ENCODE measurements around the gene MBD3L5.
"Not testable (repeated sequence)": the region's sequence is repeated elsewhere in the genome, so short reads cannot be mapped to it uniquely, and the experiment has no call there.

Gene MBD3L5

DNA sequence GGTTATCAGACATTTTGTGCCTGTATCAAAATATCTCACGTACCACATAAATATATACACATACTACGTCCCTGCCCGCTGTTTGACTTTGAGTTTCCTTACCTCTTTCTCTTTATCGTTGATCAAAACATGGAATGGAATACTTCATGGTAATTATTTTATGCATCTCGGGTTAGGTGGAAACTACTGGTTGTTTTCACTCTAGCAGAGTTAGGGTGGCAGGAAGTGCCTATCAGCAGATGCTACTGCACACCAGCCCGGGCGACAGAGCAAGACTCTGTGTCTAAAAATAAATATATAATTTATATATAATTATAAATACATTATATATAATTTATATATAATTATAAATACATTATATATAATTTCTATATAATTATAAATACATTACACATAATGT is 22.5 kb downstream of the MBD3L5 start:
- not testable (repeated sequence) for DNase-seq (ENCODE audit: low read depth)

DNA sequence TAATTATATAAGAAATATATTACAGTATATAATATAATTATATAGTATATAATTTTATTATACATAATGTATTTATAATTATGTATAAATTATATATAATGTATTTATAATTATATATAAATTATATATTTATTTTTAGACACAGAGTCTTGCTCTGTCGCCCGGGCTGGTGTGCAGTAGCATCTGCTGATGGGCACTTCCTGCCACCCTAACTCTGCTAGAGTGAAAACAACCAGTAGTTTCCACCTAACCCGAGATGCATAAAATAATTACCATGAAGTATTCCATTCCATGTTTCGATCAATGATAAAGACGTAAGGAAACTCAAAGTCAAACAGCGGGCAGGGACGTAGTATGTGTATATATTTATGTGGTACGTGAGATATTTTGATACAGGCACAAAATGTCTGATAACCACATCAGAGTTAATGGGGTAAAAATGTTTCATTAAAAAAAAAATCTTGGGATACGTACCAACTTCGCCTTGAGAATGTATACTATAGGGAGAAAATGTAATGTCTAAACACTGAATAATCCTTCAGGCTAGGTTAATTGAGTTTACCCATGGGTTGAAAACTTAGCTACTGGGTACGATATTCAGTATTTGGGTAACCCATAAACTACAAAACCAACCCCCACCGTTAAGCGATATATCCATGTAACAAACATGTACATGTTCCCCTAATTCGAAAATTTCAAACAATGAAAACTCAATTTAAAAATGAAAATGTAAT is 24.4 kb downstream of the MBD3L5 start:
- DNase-seq (ENCODE audit: low read depth): not testable (repeated sequence)

DNA sequence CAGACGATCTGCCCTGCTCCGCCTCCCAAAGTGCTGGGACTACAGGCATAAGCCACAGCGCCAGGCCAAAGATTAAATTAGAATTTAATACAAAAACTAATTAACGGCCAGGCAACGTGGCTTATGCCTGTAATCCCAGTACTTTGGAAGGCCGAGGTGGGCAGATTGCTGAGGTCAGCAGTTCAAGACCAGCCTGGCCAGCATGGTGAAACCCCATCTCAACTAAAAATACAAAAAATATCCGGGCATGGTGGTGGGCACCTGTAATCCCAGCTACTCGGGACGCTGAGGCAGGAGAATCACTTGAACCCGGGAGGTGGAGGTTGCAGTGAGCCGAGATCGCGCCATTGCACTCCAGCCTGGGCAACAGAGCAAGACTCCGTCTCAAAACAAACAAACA is 25.3 kb downstream of the MBD3L5 start:
- not testable (repeated sequence) for DNase-seq (ENCODE audit: low read depth)

DNA sequence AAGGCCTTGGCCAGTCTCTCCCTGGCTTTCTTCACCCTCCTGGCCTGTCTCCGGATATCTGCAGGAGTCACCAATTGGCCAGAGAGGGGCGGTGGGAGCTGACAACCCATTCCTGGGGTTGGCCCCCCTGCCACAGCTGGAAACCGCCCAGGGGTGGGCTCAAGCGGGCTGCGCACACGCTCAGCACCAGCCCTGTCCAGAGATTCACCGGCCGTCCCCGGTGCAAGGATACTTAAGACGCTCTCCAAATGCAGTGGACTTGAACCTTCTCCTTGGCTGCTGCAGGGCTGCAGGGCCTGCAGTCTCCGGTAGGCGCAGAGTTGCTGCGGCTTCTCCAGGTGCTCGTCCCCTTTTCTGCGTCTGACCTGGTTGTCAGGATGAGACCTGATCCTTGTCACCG is 26.0 kb downstream of the MBD3L5 start:
- not testable (repeated sequence) for DNase-seq (ENCODE audit: low read depth)

DNA sequence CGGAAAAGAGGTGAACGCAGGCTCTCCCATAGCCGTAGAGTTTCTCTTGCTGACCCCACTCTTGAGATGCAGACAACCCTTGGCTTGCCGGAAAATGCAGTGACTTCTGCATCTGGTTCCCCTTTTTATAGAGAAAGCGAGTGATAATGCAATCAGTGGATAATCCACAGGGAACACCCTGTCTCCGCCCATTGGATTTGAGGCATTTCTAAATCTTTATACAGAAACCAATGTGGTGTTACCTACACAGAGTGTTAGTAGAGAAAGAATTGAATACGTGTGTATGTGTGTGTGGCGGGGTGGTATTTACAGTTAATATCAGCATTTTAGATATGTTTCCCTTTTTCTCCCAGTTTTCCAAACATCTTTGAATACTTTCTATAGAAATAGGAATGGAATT is 28.2 kb downstream of the MBD3L5 start, which contains the start of gene MBD3L3:
MBD3L3 (minus strand) TSS at position 101 of the 400 bp plus-strand sequence; CDS start at position 30, 71 bp downstream.
- DNase-seq (ENCODE audit: low read depth): not testable (repeated sequence)

DNA sequence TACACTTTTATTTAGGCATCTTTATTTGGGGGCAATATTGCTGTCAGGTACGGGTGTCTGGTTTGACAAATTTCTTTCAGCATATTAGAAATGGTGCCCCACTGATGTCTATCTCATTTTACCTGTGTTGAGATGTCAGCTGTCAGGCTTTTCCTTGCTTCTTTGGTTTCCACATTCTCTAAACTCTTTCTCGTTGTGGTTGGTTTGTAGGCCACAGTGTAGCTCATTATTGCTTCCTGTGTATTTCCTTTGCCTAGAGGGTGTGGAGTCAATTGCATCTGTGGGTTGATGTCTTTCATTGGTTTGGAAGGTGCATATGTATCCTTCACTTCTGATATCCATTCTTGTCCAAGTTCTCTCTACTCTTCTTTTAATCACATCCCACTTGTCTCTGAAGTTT is 29.6 kb downstream of the MBD3L5 start:
- DNase-seq (ENCODE audit: low read depth): not testable (repeated sequence)

DNA sequence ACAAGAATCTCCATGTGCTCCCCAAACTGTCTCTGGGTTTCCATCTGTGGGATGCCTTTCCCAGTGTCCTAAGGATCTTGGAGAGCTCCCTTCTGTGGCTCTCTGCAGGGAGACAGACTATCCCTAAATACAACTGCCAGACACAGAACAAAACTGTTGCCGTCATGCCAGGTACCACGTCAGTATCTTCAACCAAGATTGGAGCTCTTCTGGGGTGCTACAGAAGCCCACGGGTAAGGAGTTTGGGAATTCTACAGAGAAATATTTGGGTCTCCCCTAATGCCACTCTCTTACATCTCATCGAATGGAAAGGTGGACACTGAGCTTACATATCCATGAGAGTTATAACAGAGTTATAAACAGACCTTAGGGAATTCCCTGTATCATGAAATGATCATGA is 33.0 kb downstream of the MBD3L5 start:
- DNase-seq (ENCODE audit: low read depth): no peak

DNA sequence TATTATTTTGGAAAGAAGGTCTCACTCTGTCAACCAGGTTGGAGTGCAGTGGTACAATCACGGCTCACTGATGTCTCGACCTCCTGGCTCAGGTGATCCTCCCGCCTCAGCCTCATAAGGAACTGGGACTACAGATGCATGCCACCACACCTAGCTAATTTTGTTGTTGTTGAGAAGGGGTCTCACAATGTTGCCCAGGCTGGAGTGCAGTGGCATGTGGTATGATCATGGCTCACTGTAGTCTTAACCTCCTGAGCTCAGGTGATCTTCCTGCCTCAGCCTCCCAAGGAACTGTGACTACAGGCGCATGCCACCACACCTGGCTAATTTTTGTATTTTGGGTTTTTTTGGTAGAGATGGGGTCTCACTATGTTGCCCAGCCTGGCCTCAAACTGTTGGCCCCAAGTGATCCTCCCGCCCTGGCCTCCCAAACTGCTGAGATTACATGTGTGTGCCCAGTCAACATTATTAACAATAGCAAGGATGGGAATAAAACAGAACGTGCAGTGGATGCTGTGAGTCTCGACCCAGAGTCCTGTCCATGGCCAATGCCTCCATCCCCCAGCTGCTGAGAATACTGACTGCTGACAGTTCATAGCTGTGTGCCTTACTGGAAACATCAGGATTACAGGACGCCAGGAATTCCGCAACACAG is 33.5 kb downstream of the MBD3L5 start:
- no peak for DNase-seq (ENCODE audit: low read depth)

DNA sequence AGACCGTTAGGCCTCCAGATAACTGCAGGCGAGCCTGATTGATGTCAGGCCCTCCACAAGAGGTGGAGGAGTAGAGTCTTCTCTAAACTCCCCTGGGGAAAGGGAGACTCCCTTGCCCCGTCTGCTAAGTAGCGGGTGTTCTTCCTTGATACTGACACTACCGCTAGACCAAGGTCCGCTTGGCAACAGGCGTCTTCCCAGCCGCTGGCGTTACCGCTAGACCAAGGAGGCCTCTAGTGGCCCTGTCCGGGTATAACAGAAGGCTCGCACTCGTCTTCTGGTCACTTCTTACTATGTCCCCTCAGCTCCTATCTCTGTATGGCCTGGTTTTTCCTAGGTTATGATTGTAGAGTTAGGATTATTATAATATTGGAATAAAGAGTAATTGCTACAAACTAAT is 36.7 kb downstream of the MBD3L5 start:
- DNase-seq (ENCODE audit: low read depth): not testable (repeated sequence)

DNA sequence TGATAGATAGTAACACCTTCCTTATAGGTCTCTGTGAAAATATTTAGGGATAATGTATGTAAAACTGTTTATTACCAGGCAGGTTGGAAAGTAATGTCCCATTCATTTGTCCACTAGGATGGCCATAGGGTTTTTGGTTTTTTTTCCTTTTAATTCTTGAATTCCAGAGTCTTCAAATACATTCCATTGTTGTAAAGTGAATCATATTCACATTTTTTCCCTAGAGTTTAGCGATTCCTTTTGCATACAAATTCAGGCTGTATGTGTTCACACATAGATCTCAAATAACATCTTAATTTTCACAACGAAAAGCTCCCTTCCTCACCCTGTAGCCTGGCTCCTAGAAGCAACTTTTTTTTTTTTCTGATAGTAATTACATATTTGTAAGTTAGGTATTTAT is 37.3 kb downstream of the MBD3L5 start:
- DNase-seq (ENCODE audit: low read depth): no peak

DNA sequence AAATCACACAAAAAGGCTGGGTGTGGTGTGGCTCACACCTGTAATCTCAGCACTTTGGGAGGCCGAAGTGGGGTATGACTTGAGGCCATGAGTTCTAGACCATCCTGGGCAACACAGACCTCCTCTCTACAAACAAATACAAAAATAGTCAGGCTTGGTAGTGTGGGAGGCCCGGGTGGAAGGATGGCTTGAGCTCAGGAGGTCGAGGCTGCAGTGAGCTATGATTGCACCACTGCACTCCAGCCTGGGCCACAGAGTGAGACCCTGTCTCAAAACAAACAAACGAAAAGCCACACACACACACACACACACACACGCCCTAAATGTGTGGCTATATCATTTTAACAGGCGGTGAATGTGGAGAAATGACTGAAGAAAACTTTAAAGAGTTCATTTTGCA is 38.2 kb downstream of the MBD3L5 start:
- no peak for DNase-seq (ENCODE audit: low read depth)

DNA sequence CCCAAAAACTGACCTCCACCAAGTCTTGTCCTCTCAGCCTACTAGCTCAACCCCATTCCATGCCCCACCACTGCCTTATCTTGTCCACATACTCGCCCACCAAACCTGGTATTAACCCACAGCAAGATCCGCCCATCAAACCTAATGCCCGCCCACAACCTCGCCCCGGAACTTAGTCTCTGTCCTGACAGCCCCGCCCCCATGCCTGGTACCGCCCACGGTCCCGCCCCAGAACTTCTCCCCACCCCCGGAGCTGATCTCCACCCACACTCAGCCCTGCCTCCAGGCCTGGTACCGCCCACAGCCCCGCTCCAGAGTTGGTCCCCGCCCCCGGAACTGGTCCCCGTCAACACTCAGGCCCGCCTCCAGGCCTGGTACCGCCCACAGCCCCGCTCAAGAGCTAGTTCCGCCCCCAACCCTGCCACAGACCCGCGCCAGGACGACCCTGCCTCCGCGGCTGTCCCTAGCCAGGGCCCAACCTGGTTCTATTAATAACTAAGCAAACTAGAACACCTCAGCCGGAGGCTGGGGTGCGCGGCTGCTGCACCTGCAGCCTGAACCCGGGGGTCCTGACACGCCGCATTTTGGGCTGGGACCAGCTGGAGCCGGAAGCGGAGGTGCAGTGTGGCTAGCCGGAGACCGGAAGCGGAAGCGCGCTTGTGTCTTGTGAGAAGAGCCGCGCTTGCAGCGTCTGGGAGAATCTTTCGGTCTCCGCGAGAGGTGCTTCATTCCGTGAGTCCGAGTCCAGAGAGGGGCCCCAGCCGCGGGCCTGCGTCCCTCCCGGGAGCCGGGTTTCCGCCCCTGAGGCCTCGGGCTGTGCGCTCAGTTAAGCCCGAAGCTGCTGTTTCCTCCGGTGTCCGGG is 38.9 kb downstream of the MBD3L5 start, which contains the start of gene ZNF557:
ZNF557 (plus strand) TSS at position 662 of the 862 bp plus-strand sequence. CDS start 5,372 bp downstream, outside the sequence.
- peak; percentile 96 for DNase-seq (ENCODE audit: low read depth)

DNA sequence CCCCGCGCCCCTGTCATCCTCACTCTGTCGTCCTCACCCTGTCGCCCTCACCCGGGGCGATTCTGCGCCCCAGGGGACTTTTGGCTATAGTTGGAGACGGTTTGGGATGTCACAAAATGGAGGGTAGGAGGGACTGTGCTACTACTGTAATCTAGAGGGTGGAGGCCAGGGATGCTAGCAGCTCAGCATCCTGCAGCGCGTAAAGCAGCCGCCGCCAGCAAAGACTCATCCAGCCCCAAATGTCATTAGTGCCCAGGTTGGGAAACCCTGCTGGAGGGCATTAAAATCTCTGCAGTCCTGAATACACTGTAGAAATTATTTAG is 39.5 kb downstream of the MBD3L5 start:
- DNase-seq (ENCODE audit: low read depth): no peak

DNA sequence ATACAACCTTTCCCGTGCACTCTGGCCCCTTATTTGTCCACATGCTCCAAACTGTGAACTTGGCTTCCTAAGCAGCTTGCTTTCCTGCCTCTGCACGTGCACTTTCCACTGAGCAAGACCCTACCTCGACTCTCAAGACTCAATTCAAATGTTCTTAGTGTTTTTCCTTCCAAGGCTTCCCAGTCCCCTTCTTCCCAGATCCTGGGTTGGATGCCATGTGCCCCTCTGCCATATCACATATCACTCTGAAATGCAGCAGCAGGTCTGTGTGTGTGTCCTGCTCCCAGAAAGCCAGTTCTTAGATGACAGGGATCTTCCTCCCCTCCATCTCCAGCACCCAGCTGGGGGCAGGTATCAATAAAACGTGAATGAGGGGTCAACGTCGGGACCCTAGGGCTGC is 42.2 kb downstream of the MBD3L5 start:
- no peak for DNase-seq (ENCODE audit: low read depth)

DNA sequence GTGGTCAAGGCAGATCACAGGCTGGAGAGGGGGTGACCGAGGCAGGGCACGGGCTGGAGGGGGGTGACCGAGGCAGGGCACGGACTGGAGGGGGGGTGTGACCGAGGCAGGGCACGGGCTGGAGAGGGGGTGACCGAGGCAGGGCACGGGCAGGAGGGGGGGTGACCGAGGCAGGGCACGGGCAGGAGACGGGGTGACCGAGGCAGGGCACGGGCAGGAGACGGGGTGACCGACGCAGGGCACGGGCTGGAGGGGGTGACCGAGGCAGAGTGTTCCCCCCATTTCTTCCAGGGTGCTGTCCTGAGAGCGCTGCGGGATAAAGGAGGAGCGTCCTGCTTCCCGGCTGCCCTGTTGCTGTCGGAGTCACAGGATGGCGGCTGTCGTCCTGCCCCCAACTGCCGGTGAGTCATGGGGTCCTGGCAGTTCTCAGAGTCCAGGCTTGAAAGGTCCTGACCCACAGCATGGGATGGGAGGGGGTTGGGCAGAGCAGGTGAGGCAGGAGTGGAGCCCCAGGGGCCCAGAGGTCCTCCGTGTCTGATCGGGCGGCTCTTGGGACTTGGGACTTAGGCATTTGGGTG is 44.4 kb downstream of the MBD3L5 start:
- no peak for DNase-seq (ENCODE audit: low read depth)

DNA sequence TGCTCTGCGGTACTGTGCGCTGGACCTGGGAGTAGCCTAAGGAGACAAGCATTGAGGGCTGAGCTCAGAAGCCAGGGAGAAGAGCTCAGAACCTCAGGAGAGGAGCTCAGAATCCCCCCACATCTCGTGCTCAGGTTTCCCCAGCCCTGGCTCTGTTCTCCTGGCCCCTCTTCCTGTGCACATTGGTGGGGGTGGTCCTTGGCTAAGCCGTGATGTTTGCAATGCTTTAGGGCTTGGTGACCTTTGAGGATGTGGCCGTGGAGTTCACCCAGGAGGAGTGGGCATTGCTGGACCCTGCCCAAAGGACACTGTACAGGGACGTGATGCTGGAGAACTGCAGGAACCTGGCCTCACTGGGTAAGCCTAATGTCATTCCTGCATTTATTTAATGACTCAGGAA is 45.8 kb downstream of the MBD3L5 start:
- no peak for DNase-seq (ENCODE audit: low read depth)

DNA sequence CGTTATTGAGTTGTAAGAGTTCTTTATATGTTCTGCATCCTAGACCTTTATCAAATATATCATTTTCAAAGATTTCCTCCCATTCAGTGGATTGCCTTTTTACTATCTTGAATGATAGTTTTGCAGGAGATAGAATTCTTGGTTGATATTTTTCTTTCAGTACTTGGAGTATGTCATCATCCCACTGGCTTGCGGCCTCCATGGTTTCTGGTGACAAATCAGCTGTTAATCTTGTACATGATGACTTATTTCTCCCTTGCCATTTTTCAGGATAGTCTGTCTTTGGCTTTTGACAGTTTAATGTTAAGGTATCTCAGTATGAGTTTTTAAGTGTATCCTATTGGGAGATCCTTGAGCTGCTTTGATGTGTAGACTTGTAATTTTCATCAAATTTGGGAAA is 47.6 kb downstream of the MBD3L5 start:
- DNase-seq (ENCODE audit: low read depth): no peak
